MM.1S (cell line): ENCODE results near the gene FYCO1.

Experiments
- DNase-seq: peaks from one replicate; pipeline ENCODE4 v3.0.0-alpha.2; 2015
- H2AFZ ChIP-seq: fragments of 300-600 bp; sonication (generic); 2 replicates; pipeline ENCODE4 v1.6.0; 2016; ENCODE audit warnings: antibody characterized with exemption, low read length
- H3F3A ChIP-seq: fragments of 300-600 bp; sonication (generic); 2 replicates; pipeline ENCODE4 v1.6.1; 2016; ENCODE audit warnings: mild to moderate bottlenecking, antibody characterized with exemption, low read length, moderate library complexity, mixed read lengths; ENCODE audit not compliant: insufficient read depth
- H3K27ac ChIP-seq: fragments of 300-600 bp; sonication (generic); 2 replicates; pipeline ENCODE4 v1.5.1; 2016; ENCODE audit warnings: mild to moderate bottlenecking, low read length
- H3K27me3 ChIP-seq: fragments of 300-600 bp; sonication (generic); replicated peaks from 2 replicates; pipeline ENCODE4 v1.6.0; 2016; ENCODE audit warnings: low read length; ENCODE audit not compliant: insufficient read depth
- H3K36me3 ChIP-seq: fragments of 300-600 bp; sonication (generic); replicated peaks from 2 replicates; pipeline ENCODE4 v1.6.1; 2016; ENCODE audit warnings: mild to moderate bottlenecking, low read length, mixed read lengths; ENCODE audit not compliant: insufficient read depth
- H3K4me1 ChIP-seq: fragments of 300-600 bp; sonication (generic); 2 replicates; pipeline ENCODE4 v1.6.1; 2016; ENCODE audit warnings: low read length, mixed read lengths
- H3K4me2 ChIP-seq: fragments of 300-600 bp; sonication (generic); 2 replicates; pipeline ENCODE4 v1.6.0; 2016; ENCODE audit warnings: low read depth, low read length
- H3K4me3 ChIP-seq: fragments of 300-600 bp; sonication (generic); 2 replicates; pipeline ENCODE4 v1.5.1; 2016; ENCODE audit warnings: low read length, mixed read lengths
- H3K79me2 ChIP-seq: fragments of 300-600 bp; sonication (generic); 2 replicates; pipeline ENCODE4 v1.6.1; 2016; ENCODE audit warnings: mixed run types, low read length, mixed read lengths
- H3K9ac ChIP-seq: fragments of 300-600 bp; sonication (generic); 2 replicates; pipeline ENCODE4 v1.6.1; 2016; ENCODE audit warnings: low read length, mixed read lengths
- H3K9me2 ChIP-seq: fragments of 300-600 bp; sonication (generic); replicated peaks from 2 replicates; pipeline ENCODE4 v1.6.1; 2016; ENCODE audit warnings: mild to moderate bottlenecking, low read length, mixed read lengths; ENCODE audit not compliant: insufficient read depth
- H3K9me3 ChIP-seq: fragments of 300-600 bp; sonication (generic); replicated peaks from 2 replicates; pipeline ENCODE4 v1.6.1; 2016; ENCODE audit warnings: mild to moderate bottlenecking, low read length, mixed read lengths; ENCODE audit not compliant: insufficient read depth
- H4K20me1 ChIP-seq: fragments of 300-600 bp; sonication (generic); 2 replicates; pipeline ENCODE4 v1.6.1; 2016; ENCODE audit warnings: mild to moderate bottlenecking, low read length, moderate library complexity, mixed read lengths; ENCODE audit not compliant: insufficient read depth
- EZH2 ChIP-seq: fragments of 300-600 bp; sonication (generic); optimal IDR thresholded peaks from 2 replicates; pipeline ENCODE3; 2017; ENCODE audit warnings: low read depth, mild to moderate bottlenecking, antibody characterized with exemption, low read length, mixed read lengths
- EZH2phosphoT487 ChIP-seq: fragments of 300-600 bp; sonication (generic); IDR thresholded peaks from 2 replicates; pipeline ENCODE4 v1.6.1; 2018; ENCODE audit warnings: antibody characterized with exemption, low read length
- TF ChIP-seq, protein P1 (sequence below): fragments of 300-600 bp; sonication (generic); IDR thresholded peaks from 2 replicates; pipeline ENCODE4 v1.5.1; 2016; ENCODE audit warnings: antibody characterized with exemption, low read length, mixed read lengths

Gene FYCO1

DNA sequence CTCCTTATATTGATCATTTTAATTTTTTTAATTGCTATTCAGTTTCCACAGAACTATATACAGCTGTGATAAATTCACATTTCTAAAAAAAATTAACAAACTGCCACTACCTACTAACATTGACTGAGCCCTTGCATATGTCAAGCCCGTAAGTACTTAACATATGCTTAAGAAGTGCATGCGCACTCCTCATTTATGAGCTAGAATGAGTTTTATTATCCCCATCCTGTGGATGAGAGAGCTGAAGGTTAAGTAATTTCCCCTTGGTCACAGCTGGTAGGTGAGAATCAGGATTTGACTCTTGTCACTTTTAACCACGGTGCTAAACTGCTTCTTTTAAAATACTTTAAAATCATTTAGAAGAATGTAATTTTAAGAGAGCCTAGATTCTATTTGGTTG, 26.5 kb downstream of the FYCO1 start:
- H3F3A ChIP-seq, result peaks cover 14% of the 10 kb centered on the region; the same call in 1 of the 2 replicates
- H3K4me3 ChIP-seq, result no peak overlapping the region
- no peaks in the 10 kb centered on the region for H3K9me3 ChIP-seq
- H3K36me3 ChIP-seq, result no peaks in the 10 kb centered on the region
- H3K79me2 ChIP-seq, result no peaks in the 10 kb centered on the region
- no peak overlapping the region for H2AFZ ChIP-seq
- H3K27me3 ChIP-seq, result no peaks in the 10 kb centered on the region
- H4K20me1 ChIP-seq, result no peaks in the 10 kb centered on the region
- H3K9me2 ChIP-seq, result no peaks in the 10 kb centered on the region
- no peak overlapping the region for H3K27ac ChIP-seq
- DNase-seq, result no peak
- H3K4me2 ChIP-seq, result no peak overlapping the region
- peaks cover 21% of the 10 kb centered on the region for H3K4me1 ChIP-seq
- TF ChIP-seq EZH2phosphoT487 (no peak), EZH2 (no peak)
- TF ChIP-seq, protein P1, sequence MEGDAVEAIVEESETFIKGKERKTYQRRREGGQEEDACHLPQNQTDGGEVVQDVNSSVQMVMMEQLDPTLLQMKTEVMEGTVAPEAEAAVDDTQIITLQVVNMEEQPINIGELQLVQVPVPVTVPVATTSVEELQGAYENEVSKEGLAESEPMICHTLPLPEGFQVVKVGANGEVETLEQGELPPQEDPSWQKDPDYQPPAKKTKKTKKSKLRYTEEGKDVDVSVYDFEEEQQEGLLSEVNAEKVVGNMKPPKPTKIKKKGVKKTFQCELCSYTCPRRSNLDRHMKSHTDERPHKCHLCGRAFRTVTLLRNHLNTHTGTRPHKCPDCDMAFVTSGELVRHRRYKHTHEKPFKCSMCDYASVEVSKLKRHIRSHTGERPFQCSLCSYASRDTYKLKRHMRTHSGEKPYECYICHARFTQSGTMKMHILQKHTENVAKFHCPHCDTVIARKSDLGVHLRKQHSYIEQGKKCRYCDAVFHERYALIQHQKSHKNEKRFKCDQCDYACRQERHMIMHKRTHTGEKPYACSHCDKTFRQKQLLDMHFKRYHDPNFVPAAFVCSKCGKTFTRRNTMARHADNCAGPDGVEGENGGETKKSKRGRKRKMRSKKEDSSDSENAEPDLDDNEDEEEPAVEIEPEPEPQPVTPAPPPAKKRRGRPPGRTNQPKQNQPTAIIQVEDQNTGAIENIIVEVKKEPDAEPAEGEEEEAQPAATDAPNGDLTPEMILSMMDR, result no peak
- no peak overlapping the region for H3K9ac ChIP-seq

DNA sequence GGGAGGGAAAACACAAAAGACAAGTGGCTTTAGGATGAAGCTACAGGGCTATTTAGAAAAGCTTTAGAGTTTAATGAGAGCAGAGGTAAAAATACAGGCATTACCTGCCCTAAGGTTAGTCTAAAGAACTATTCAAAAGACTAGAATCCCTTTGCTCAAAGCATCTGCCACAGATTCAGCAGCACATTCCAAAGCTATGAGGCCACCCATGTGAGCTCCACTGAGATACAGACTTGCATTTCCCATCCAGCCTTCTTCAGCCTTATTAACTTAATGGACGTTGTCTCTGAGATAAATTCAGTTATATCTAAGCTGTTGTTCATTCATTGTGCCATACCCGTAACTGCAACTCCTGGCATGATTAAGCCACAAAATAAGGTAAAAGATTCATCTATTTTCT, 26.9 kb downstream of the FYCO1 start:
- Histone ChIP-seq H3K9me2 (no peaks in the 10 kb centered on the region), H2AFZ (no peak overlapping the region), H3K9me3 (no peaks in the 10 kb centered on the region), H3K4me1 (peaks cover 21% of the 10 kb centered on the region), H3K4me3 (no peak overlapping the region), H3K9ac (no peak overlapping the region), H3K27me3 (no peaks in the 10 kb centered on the region), H3K4me2 (no peak overlapping the region), H4K20me1 (no peaks in the 10 kb centered on the region), H3K27ac (no peak overlapping the region), H3F3A (peaks cover 14% of the 10 kb centered on the region; the same call in 1 of the 2 replicates), H3K36me3 (no peaks in the 10 kb centered on the region), H3K79me2 (no peaks in the 10 kb centered on the region)
- DNase-seq, result no peak
- TF ChIP-seq, protein P1, result no peak
- TF ChIP-seq EZH2 (no peak), EZH2phosphoT487 (no peak)

DNA sequence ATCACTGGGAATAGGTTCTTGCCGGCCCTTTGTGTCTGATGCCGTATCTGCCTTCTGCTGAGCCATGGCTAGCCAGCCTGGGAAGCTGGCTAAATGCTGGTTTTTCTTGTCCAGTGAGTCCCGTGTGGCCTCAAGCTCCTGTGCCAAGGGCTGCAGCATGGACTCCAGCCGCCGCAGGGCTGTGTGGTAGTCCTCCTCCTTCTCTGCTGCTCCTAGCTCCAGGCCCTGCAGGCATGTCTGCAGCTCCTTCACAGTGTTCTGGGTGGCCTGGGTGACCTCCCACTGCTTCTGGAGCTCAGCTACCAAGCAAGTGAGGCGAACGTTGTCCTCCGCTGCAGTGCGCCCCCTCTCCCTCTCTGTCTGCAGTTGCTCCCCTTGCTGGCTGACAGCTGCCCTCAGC, 27.5 kb downstream of the FYCO1 start:
- Histone ChIP-seq H3K9me3 (no peaks in the 10 kb centered on the region), H3K9ac (no peak overlapping the region), H3K27ac (no peak overlapping the region), H4K20me1 (no peaks in the 10 kb centered on the region), H3K4me1 (peaks cover 22% of the 10 kb centered on the region), H3K4me2 (no peak overlapping the region), H3K9me2 (no peaks in the 10 kb centered on the region), H3K27me3 (no peaks in the 10 kb centered on the region), H3K4me3 (no peak overlapping the region), H3K79me2 (no peaks in the 10 kb centered on the region), H3F3A (peaks cover 13% of the 10 kb centered on the region; the same call in 1 of the 2 replicates), H3K36me3 (no peaks in the 10 kb centered on the region), H2AFZ (no peak overlapping the region)
- no peak for DNase-seq
- TF ChIP-seq EZH2, result no peak
- TF ChIP-seq, protein P1, result no peak
- TF ChIP-seq EZH2phosphoT487, result no peak
